ENCODE measurements around the gene FCRL2.

Gene FCRL2

GRCh38 chr1:157776971-157777391 lies at the start of gene FCRL2:
FCRL2 (minus strand) TSS chr1:157777132; CDS start chr1:157777073, 59 bp downstream.
- DNase-seq = no peak

GRCh38 chr1:157820299-157820698 lies 43.4 kb upstream of the FCRL2 start:
- DNase-seq = no peak

- no peak for DNase-seq
These were observed 43.0 kb upstream of the FCRL2 start, which contains the start of gene FCRL1 for GRCh38 chr1:157819896-157820295. FCRL1 (minus strand) TSS chr1:157820120; CDS start chr1:157820037, 83 bp downstream.

- no peak for DNase-seq
These were observed 42.3 kb upstream of the FCRL2 start for GRCh38 chr1:157819215-157819614.

- no peak for DNase-seq
These were observed 36.3 kb upstream of the FCRL2 start for GRCh38 chr1:157813269-157813668.

GRCh38 chr1:157806431-157807149 lies 29.7 kb upstream of the FCRL2 start:
- DNase-seq = no peak

- DNase-seq = no peak
These were observed 26.9 kb upstream of the FCRL2 start for GRCh38 chr1:157803851-157804250.

- DNase-seq = no peak
These were observed 23.1 kb upstream of the FCRL2 start for GRCh38 chr1:157799996-157800395.

GRCh38 chr1:157798211-157798610 lies 21.3 kb upstream of the FCRL2 start:
- DNase-seq = no peak

GRCh38 chr1:157785248-157785647 lies 8.3 kb upstream of the FCRL2 start:
- no peak for DNase-seq

GRCh38 chr1:157784801-157785200 lies 7.9 kb upstream of the FCRL2 start:
- DNase-seq = no peak

GRCh38 chr1:157782931-157783330 lies 6.0 kb upstream of the FCRL2 start:
- DNase-seq = peak in 1 of 2 donors; percentile 17

GRCh38 chr1:157781048-157781447 lies 4.1 kb upstream of the FCRL2 start:
- no peak for DNase-seq

- DNase-seq = no peak
These were observed 1.6 kb downstream of the FCRL2 start for GRCh38 chr1:157775101-157775870.

- DNase-seq = no peak
These were observed 2.5 kb downstream of the FCRL2 start for GRCh38 chr1:157774412-157774811.

GRCh38 chr1:157773493-157774350 lies 3.2 kb downstream of the FCRL2 start:
- DNase-seq = no peak

GRCh38 chr1:157771661-157772425 lies 5.1 kb downstream of the FCRL2 start:
- peak in 1 of 2 donors; percentile 79 for DNase-seq

GRCh38 chr1:157770442-157771043 lies 6.4 kb downstream of the FCRL2 start:
- no peak for DNase-seq

GRCh38 chr1:157766792-157767191 lies 10.1 kb downstream of the FCRL2 start:
- no peak for DNase-seq

GRCh38 chr1:157758018-157758417 lies 18.9 kb downstream of the FCRL2 start:
- no peak for DNase-seq

GRCh38 chr1:157753611-157754010 lies 23.3 kb downstream of the FCRL2 start:
- no peak for DNase-seq

GRCh38 chr1:157751283-157751682 lies 25.6 kb downstream of the FCRL2 start:
- no peak for DNase-seq
